GM21717 (cell line): ENCODE results near the gene PPWD1.
"Not testable (repeated sequence)": the region's sequence is repeated elsewhere in the genome, so short reads cannot be mapped to it uniquely, and the experiment has no call there.

Source experiments
- ATAC-seq: cut with Tn5 transposase; IDR thresholded peaks from one replicate; pipeline ENCODE4 v1.9.1; 2021; ENCODE audit warnings: mild to moderate bottlenecking, moderate library complexity; ENCODE audit not compliant: unreplicated experiment

The PPWD1 gene

DNA sequence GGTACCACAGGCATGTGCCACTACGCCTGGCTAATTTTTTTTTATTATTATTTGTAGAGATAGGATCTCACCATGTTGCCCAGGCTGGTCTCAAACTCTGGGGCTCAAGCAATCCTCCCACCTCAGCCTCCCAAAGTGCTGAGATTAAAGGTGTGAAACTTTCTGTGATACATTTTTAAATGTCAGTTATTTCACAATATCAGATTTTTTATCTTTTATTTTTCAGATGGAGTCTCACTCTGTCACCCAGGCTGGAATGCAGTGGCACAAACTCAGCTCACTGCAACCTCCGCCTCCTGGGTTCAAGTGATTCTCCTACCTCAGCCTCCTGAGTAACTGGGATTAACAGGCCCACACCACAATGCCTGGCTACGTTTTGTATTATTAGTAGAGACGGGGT is 58.9 kb downstream of the PPWD1 start:
- not testable (repeated sequence) for ATAC-seq

- ATAC-seq, result no peak
Observed at GRCh38 chr5:65623482-65623881, 60.4 kb downstream of the PPWD1 start.

- ATAC-seq, result peak; percentile 95
Observed at GRCh38 chr5:65624025-65624570, 61.0 kb downstream of the PPWD1 start, which contains the start of gene TRIM23. TSS of gene TRIM23 (minus strand) at chr5:65624333. CDS start at chr5:65624274, 59 bp downstream.

DNA sequence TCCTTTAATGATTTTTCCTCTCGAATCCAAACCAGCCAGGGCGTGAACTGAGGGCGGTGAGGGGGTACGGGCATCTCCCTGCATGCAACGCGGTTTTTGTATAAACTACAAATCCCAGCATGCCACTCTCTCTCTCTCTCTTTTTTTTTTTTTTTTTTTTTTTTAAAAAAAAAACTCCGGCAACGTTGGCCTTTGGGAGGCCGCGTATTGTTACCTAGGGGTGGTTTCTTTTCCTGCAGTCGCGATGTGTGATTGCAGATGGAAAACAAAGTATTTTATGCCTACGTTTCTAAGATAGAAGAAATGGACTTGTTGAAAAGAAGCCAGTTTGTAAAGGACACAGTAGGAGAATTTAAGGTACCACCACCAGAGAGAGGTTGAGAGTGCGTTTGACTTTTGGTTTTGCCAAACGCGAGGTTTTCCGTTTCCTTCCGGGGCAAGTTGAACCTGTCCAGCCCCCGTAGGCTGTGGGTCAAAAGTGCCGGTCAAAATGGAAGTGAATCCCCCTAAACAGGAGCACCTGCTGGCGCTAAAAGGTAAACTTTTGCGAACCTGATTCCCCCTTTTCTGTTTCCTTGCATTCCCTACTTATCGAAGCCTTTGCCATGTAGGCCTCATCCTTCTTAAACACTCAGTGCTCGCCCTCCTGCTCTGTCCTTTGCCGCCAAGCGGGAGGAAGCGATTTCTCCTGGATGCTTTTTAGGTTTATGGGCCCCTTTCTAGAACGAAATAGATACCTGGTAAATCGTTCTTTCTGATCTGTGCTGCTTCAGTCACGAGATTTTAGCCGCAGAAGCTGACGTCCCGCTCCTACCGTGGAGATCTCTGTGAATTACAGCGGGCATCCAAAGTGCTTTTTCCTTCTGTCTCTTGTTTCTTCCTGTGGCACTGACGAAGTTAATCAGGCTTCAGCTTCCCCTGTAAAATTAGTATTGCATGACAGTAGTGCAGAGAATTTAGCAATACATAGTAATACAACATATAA is 61.8 kb downstream of the PPWD1 start, which contains the start of the genes SHLD3 and TRAPPC13:
Gene SHLD3 (plus strand): TSS at position 457 of the 985 bp plus-strand sequence. CDS start 4,561 bp downstream, outside the sequence.
Gene TRAPPC13 (plus strand): TSS at position 457 of the 985 bp plus-strand sequence. CDS start 34 bp downstream, at position 491.
- ATAC-seq, result peak; percentile 65

DNA sequence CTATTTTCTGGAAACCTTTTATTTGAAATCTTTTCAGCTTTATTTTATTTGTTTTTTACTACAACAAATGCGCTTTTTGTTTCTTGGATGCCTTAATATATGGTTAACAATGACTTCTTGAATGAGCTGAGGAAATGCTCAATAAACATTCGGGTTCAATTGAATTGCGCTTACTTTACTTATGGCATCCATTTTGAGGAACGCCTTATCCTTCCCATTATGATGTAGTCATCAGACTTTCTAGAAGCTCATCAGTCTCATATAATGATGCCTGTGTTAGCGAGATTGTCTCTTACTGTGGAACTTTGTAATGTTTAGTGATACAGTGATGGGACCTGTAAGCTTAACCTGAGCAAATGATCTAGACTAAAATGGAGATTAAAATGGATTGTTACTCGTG is 62.6 kb downstream of the PPWD1 start:
- no peak for ATAC-seq

- ATAC-seq, result no peak
Observed at GRCh38 chr5:65630981-65631380, 67.9 kb downstream of the PPWD1 start.
